Activated T-cell treated with anti-CD3 and anti-CD28 coated beads for 1 hour (primary cell): Measurements from ENCODE around the gene EXD3.
"Not testable (repeated sequence)": the region's sequence is repeated elsewhere in the genome, so short reads cannot be mapped to it uniquely, and the experiment has no call there.

Experiments used
- DNase-seq: peaks from one replicate; pipeline ENCODE4 v3.0.0-alpha.2; 2020; ENCODE audit warnings: low read depth

The EXD3 gene

GRCh38 chr9:137339908-137340462 is 83.0 kb downstream of the EXD3 start:
- DNase-seq = not testable (repeated sequence)

DNA sequence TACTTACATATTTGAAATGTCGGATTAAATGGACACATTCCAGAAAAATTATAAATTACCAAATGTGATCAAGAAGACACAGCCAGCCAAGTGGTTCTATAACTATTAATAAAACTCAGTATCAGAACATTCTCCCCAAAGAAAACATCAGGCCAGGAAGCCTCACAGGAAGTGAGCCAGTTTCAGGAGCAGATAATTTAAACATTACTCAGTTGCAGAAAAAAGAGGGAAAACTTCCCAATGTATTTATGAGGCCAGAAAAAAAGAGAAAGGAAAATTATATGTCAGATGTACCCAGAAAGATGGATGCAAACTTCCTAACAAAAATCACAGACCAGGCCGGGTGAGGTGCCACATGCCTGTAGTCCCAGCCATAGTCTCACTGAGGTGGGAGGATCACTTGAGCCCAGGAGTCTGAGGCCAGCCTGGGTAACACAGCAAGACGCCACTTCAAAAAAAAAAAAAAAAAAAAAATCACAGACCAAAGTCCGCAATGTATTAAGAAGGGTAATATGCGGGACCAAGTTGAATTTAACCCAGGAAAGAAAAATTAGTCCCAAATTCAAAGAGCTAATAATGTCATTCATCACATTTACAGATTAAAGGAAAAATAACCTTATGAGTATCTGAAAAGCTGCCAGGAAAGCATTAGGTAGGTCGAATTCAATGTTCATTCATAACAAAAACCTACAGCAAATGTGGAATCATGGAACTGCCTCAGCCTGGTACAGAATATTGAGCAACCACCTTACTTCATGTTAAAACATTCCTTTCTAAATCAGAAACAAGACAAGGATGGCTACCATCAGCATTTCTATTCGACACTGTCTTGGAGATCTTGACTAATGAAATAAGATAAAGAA is 83.7 kb downstream of the EXD3 start:
- DNase-seq = no peak

DNA sequence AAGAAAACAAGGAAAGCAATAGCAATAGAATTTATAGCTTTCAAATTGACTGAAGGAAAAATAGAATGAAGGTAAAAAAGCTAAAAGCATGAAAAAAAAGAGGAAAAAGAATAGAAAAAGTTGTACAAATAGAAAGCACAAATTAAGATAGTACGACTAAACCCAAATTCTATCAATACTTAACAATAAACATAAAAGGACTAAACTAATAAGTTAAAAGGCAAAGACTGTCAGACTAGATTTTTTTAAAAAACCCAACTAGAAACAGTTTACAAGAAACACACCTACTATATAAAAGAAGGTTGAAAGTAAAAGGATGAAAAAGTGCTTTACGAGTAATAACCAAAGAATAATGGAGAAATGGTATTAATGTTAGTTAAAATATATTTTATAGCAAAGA is 86.2 kb downstream of the EXD3 start:
- DNase-seq = no peak

DNA sequence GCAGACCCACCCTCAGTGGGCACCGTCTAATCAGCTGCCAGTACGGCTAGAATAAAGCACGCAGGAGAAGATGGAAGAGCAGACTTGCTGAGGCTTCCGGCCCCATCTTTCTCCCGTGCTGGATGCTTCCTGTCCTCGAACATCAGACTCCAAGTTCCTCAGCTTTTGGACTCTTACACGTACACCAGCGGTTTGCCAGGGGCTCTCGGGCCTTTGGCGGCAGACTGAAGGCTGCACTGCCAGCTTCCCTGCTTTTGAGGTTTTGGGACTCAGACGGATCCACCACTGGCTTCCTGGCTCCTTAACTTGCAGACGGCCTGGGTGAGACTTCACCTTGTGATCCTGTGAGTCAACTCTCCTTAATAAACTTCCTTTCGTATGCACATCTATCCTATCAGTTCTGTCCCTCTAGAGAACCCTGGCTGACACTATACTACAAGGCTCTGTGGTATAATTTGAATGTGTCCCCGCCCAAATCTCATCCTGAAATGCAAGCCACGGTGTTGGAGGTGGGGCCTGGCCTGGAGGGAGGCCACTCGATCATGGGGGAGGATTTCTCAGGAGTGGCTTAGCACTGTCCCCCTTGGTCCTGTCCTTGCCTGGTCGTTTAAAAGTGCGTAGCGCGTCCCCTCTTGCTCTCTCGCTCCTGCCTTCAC is 89.8 kb downstream of the EXD3 start:
- no peak for DNase-seq

DNA sequence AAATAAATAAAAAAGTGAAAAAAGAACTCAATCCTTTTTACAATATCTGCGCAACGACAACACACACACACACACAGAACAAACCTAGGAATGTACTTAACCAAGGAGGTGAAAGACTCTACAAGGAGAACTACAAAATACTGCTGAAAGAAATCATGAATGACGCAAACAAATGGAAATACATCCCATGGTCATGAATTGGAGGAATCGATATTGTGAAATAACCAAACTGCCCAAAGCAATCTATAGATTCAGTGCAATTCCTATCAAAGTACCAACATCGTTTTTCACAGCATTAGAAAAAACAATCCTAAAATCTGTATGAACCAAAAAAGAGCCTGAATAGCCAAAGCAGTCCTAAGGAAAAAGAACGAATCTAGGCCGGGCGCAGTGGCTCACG is 91.0 kb downstream of the EXD3 start:
- DNase-seq = no peak

GRCh38 chr9:137330689-137331088 is 92.3 kb downstream of the EXD3 start:
- DNase-seq = no peak

DNA sequence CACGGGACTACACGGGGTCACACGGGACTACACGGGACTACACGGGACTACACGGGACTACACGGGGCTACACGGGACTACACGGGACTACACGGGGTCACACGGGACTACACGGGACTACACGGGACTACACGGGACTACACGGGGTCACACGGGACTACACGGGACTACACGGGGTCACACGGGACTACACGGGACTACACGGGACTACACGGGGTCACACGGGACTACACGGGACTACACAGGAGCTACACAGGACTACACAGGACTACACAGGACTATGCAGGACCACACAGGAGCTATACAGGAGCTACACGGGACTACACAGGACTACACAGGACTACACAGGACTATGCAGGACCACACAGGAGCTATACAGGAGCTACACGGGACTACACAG is 93.4 kb downstream of the EXD3 start:
- not testable (repeated sequence) for DNase-seq

DNA sequence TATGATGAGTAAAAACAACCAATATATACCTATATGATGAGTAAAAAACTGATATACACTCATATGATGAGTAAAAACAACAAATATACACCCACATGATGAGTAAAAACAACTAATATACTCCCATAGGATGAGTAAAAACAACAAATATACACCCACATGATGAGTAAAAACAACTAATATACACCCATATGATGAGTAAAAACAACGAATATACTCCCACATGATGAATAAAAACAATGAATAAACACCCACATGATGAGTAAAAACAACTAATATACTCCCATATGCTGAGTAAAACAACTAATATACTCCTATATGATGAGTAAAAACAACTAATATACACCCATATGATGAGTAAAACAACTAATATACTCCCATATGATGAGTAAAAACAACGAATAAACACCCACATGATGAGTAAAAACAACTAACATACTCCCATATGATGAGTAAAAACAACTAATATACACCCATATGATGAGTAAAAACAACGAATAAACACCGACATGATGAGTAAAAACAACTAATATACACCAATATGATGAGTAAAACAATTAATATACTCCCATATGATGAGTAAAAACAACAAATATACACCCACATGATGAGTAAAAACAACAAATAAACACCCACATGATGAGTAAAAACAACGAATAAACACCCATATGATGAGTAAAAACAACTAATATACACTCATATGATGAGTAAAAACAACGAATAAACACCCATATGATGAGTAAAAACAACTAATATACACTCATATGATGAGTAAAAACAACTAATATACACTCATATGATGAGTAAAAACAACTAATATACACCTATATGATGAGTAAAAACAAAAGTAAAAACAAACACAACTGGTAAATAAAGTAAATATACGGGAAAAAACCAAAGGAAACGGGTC is 95.1 kb downstream of the EXD3 start:
- DNase-seq = not testable (repeated sequence)

DNA sequence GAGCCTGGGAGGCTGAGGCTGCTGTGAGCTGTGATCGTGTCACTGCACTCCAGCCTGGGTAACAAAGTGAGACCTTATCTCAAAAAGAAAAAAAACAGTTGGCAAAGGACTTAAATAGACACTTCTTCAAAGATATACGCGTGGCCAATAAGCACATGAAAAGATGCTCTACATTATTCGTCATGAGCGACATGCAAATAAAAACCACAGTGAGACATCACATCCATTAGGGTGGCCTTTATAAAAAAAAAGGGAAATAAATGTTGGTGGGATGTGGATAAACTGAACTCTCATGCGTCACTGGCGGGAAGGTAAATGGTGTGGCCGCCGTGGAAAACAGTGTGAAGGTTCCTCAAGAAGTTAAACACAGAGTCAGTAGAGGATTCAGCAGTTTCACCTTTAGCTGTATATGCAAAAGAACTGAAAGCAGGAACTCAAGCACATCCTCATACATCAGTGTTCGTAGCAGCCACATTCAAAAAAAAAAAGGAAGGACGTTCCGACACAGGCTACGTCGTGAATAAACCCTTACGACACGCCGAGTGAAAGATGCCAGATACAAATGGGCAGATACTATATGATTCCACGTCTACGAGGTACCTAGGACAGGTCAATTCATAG is 96.4 kb downstream of the EXD3 start:
- no peak for DNase-seq

- DNase-seq = no peak
Observed at GRCh38 chr9:137325799-137326198, 97.2 kb downstream of the EXD3 start.

- no peak for DNase-seq
Observed at GRCh38 chr9:137325124-137325523, 97.8 kb downstream of the EXD3 start.

GRCh38 chr9:137323531-137324331 is 99.2 kb downstream of the EXD3 start:
- DNase-seq = no peak

DNA sequence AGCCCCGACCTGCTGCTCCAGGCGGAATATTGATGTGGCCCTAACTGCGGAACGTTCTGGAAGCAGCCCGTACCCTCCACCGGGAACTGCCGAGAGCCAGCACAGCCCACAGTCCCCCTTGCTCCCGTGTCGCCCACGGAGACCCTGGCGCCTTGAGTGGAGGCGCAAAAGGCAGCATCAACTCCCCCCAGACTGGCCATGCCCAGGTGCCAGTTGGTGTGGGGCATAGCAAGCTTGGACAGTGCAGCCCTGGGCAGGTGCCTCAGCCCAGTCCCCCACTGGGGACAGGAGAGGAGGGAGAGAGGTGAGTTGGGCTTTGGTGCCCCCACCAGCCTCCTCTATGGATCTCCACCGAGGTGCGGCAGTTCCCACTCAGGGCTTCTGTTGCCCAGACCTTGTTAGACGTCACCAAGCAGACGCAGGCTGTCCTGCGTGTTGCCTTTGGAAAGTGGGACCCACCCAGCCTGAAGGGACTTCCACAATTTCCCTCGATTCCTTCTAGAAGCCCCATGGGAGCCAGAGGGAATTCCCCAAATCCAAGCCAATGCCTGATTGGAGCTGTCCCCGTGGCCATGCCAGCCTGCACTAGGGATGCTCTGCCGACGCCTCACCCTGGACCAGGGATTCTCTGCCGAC is 101.1 kb downstream of the EXD3 start:
- no peak for DNase-seq

DNA sequence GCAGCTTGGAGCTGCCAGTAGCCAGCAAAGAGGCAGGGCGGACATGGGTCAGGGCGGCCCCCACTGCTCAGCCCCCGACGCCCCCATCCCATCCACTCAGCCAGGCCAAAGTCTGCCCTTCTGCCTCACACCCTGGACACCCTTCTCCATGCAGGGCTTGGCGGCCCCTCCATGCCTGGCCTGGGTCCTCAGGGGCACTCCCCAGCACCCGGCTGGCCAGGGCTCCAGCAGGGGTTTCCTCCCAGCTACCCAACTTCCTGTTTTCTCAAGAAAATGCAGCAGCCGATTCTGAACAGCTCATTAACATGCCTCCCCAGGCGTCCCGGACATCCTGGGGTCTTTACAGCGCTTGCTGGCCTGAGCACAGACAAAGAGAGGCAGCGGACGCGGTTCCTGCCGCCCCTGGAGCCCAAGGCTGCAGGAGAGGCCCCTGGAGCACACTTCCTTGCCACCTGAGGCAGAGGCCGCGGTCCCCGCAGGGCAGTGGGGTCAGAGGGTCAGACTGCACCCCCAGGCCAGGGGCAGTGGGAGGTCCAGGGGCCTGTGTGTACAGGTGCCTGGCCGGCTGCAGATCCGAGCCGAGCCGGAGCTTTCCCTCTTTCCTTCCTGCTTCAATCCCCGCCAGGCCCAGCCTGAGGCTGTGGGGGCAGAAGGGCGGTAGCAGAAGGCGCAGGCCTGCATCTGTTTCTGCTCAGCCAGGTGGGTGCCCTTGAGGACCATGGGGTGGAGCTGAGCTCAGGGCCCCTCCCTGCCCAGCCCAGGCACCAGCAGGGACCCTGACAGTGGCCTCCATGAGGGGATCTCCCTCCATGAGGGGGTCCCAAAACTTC is 102.2 kb downstream of the EXD3 start:
- no peak for DNase-seq

- no peak for DNase-seq
Observed at GRCh38 chr9:137319739-137320551, 103.0 kb downstream of the EXD3 start.

DNA sequence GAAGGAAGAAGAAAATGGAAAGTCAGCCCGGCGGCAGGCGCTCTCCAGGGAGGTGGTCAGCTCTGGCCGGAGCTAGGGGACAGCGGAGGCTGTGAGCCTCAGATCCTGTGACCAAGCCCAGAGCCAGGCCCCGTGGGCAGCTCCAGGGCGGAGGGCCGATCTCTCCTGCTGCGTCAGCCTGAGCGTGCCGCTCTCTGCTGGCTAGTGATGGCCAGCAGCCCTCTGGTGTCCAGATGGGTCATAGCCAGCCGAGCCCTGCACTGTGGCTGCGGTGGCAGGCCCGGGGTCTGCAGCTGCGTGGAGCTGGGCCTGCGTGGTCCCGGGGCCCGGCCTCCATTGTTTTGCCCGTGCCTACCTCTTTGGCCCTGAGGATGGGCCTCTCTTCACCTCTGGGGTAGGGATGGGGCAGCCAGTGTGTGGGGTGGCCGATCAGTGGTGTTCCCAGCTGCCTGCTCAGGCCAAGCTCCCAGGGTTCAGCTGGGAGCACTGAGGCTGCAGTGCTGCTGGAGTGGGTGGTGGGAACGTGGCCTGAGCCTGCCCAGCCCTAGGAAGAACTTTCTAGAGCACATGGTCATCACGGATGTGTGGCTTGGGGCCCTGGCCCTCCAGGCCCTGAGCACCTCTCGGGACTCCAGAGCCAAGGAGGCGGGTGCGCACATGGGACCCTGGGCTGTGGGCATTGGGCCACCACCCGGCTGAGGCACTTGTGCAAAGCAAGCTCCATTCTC is 103.8 kb downstream of the EXD3 start:
- no peak for DNase-seq

DNA sequence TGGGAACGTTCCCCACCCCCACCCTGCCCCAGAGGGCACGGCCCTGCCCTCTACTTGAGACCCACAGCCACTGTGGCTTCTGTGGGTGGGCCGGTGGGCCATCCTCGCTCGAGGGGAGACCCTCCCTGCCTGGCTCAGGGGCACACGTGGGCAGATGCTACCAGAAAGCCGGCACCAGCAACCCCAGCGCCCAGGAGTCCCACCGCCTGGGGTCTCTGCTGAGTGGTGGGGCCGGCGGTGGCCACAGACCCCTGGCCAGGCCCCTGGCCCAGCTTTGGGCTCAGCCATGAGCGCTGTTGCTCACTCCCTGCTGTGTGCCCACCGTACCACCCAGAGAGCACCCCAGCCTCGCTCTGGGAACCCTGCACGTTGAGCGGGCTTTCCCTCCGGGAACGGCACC is 104.4 kb downstream of the EXD3 start:
- DNase-seq = no peak
